Spleen (tissue), 11 donors: ENCODE results near the gene CRYBB2. TPM values are rescaled to one million over a fixed set of nuclear protein-coding genes. Genes with fewer than 3 reads are reported as not detected.

ENCODE experiments used
- DNase-seq: peaks from one replicate; pipeline ENCODE4 v3.0.0-alpha.2; 2020
- H3K27ac ChIP-seq, 8 donors: fragments of 200-600 bp; sonication (generic) in 7 of 8; 1 replicate in 4 of 8; 2 replicates in 4 of 8; pipeline versions ENCODE4 v1.5.0 to v1.8.0; 2016 to 2021; ENCODE audit warnings: inconsistent platforms in 4 of 8, mild to moderate bottlenecking in 4 of 8, moderate library complexity in 1 of 8
- H3K27me3 ChIP-seq, 7 donors: fragments of 200-600 bp; sonication (generic) in 6 of 7; replicated peaks in 1 of 7; 1 replicate in 4 of 7; 2 replicates in 3 of 7; pipeline versions ENCODE4 v1.5.0 to v1.8.0; 2016 to 2021; ENCODE audit warnings: inconsistent platforms in 3 of 7, mild to moderate bottlenecking in 1 of 7
- H3K36me3 ChIP-seq, 6 donors: fragments of 200-600 bp; sonication (generic) in 5 of 6; 1 replicate in 4 of 6; 2 replicates in 2 of 6; pipeline versions ENCODE4 v1.5.0 to v1.8.0; 2016 to 2021; ENCODE audit warnings: inconsistent platforms in 2 of 6
- H3K4me1 ChIP-seq, 6 donors: fragments of 200-600 bp; sonication (generic) in 5 of 6; 1 replicate in 3 of 6; 2 replicates in 3 of 6; pipeline versions ENCODE4 v1.5.0 to v1.8.0; 2016 to 2021; ENCODE audit warnings: inconsistent platforms in 3 of 6
- H3K4me3 ChIP-seq, 8 donors: fragments of 200-600 bp; sonication (generic) in 7 of 8; 1 replicate in 4 of 8; 2 replicates in 4 of 8; pipeline versions ENCODE4 v1.5.0 to v1.8.0; 2016 to 2021; ENCODE audit warnings: inconsistent platforms in 4 of 8, mild to moderate bottlenecking in 4 of 8, moderate library complexity in 2 of 8
- H3K9me3 ChIP-seq, 8 donors: fragments of 200-600 bp; sonication (generic) in 7 of 8; 1 replicate in 4 of 8; 2 replicates in 4 of 8; pipeline versions ENCODE4 v1.5.0 to v1.8.0; 2016 to 2021; ENCODE audit warnings: inconsistent platforms in 4 of 8
- POLR2A ChIP-seq, 3 donors: fragments of 450-650 bp; IDR thresholded peaks; one replicate each; pipeline ENCODE4 v1.5.1; 2017; ENCODE audit warnings: antibody characterized with exemption in 3 of 3, mild to moderate bottlenecking in 1 of 3
- POLR2AphosphoS5 ChIP-seq, 3 donors: sonication (generic); formaldehyde crosslinking; IDR thresholded peaks; one replicate each; pipeline ENCODE4 v1.5.1; 2017; ENCODE audit warnings: antibody characterized with exemption in 3 of 3
- WGBS, 5 donors: extraction: QIAGEN DNeasy Blood & Tissue Kit in 3 of 5; methylation state at CpG; one replicate each; pipeline versions ENCODE4 v1.1.5 to v1.1.7; 2013 to 2018; 5-methylcytosine and 5-hydroxymethylcytosine counted together
- intact Hi-C: fragments of 100-400 bp; cut with DNase I; formaldehyde crosslinking; loops from one replicate; pipeline ENCODE4 v1.15.0; 2023; ENCODE audit warnings: low total_unique reads
- polyA plus RNA-seq, 3 donors: library from polyadenylated mRNA; stranded (reverse); fragments of 200-250 nt; gene quantifications; one replicate each; pipeline ENCODE4 v1.2.1, GENCODE V29; 2013
- total RNA-seq, 7 donors: library from RNA; depleted of rRNA in 3 of 7; stranded (reverse); fragments of >200 nt in 3 of 7; fragmentation: NEBNext Ultra II Directional in 4 of 7; extraction: Animal tissue kit (Norgen Biotek cat#: 25700) in 4 of 7; gene quantifications; one replicate each; pipeline versions ENCODE4 v1.1.0 to v1.2.1, GENCODE V29; 2016 to 2021
- TF ChIP-seq, protein P1 (sequence below), 11 experiments: fragments of 200-600 bp in 7 of 11; fragments of 450-650 bp in 4 of 11; sonication (generic) in 4 of 11; IDR thresholded peaks in 8 of 11; conservative IDR thresholded peaks in 3 of 11; 1 replicate in 7 of 11; 2 replicates in 4 of 11; pipeline versions ENCODE4 v1.4.0 to v1.8.0; 2016 to 2021; ENCODE audit warnings: antibody characterized with exemption in 11 of 11, inconsistent platforms in 4 of 11, mild to moderate bottlenecking in 1 of 11
- donor health status: healthy with polysubstance abuse.
- donor health status: DM: no; HTN: no; CAD: no; lungs with moderate emphysema.
- donor health status: DM: no; HTN: no; CAD: no.
- donor health status: Bipolar disorder and iron deficiency.
- donor health status: healthy.
- donor health status: DM: no; HTN: no; CAD: no.
- donor health status: DM: yes; HTN: yes; CAD: no.

CRYBB2 gene
- total and polyA plus RNA-seq, 10 donors: 0.12 to 0.44 (median 0.15) TPM; not detected in 7

DNA sequence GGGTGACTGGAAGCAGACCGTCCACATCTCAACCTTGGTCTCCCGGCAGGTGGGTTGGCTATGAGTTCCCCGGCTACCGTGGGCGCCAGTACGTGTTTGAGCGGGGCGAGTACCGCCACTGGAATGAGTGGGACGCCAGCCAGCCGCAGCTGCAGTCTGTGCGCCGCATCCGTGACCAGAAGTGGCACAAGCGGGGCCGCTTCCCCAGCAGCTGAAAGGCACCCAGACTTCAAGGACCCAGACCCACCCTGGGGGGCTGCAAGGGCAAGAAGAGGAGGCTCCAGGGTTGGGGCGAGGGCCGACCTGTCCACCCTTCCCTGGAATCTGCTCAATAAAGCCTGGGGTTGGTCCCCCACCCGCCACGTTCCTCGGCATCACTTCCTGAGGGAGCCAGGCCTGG lies 12.4 kb upstream of the CRYBB2 start:
- TF ChIP-seq POLR2AphosphoS5 (IDR thresholded peaks at IDR 0.05) (no peak), POLR2A (IDR thresholded peaks at IDR 0.05) (no peak)
- TF ChIP-seq, protein P1, sequence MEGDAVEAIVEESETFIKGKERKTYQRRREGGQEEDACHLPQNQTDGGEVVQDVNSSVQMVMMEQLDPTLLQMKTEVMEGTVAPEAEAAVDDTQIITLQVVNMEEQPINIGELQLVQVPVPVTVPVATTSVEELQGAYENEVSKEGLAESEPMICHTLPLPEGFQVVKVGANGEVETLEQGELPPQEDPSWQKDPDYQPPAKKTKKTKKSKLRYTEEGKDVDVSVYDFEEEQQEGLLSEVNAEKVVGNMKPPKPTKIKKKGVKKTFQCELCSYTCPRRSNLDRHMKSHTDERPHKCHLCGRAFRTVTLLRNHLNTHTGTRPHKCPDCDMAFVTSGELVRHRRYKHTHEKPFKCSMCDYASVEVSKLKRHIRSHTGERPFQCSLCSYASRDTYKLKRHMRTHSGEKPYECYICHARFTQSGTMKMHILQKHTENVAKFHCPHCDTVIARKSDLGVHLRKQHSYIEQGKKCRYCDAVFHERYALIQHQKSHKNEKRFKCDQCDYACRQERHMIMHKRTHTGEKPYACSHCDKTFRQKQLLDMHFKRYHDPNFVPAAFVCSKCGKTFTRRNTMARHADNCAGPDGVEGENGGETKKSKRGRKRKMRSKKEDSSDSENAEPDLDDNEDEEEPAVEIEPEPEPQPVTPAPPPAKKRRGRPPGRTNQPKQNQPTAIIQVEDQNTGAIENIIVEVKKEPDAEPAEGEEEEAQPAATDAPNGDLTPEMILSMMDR (IDR thresholded peaks at IDR 0.05 in 8 of 11, conservative IDR thresholded peaks at IDR 0.05 in 3 of 11): no peak
- no peaks in the 10 kb centered on the region for H3K4me1 ChIP-seq
- H3K27ac ChIP-seq: no peak overlapping the region
- intact Hi-C loops: loop anchor here (10.0 kb wide), 1 partner anchor 62 kb away; no protein-coding TSS in a partner anchor
- no peaks in the 10 kb centered on the region for H3K27me3 ChIP-seq
- no peak overlapping the region for H3K4me3 ChIP-seq
- H3K36me3 ChIP-seq: no peaks in the 10 kb centered on the region
- no peaks in the 10 kb centered on the region for H3K9me3 ChIP-seq
- 84 to 94% (median 90%) methylated on average over 17 to 21 of the region's 21 CpGs for WGBS, 5 donors
- DNase-seq: no peak

DNA sequence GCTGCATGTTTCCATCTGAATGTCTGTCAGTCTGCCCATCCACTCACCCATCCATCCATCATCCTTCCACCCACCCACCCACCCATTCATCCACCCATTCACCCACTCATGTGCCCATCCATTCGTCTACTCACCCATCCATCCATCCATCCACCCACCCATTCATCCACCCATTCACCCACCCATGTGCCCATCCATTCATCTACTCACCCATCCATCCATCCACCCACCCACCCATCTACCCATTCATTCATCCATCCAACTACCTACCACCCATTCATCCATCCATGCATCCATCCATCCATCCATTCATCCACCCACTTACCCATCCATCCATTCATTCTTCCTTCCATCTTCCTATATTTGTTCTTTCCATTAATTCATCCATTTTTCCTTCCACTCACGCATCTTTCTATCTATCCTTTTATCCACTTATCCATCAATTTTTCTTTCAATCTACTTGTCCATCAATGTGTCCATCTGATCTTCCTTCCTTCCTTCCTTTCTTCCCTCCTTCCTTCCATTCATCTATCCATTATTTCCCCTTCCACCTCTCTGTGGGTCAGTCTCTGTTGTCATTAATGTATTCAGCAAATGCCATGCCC lies 11.8 kb upstream of the CRYBB2 start:
- no peaks in the 10 kb centered on the region for H3K27me3 ChIP-seq
- TF ChIP-seq, protein P1 (IDR thresholded peaks at IDR 0.05 in 8 of 11, conservative IDR thresholded peaks at IDR 0.05 in 3 of 11): no peak
- H3K36me3 ChIP-seq: no peaks in the 10 kb centered on the region
- DNase-seq: no peak
- H3K27ac ChIP-seq: no peak overlapping the region
- H3K4me3 ChIP-seq: no peak overlapping the region
- no peaks in the 10 kb centered on the region for H3K9me3 ChIP-seq
- no peaks in the 10 kb centered on the region for H3K4me1 ChIP-seq
- WGBS, 5 donors: 74 to 96% (median 86%) methylated on average over 1 to 2 of the region's 2 CpGs
- intact Hi-C loops: loop anchor here (10.0 kb wide), 1 partner anchor 63 kb away; no protein-coding TSS in a partner anchor

DNA sequence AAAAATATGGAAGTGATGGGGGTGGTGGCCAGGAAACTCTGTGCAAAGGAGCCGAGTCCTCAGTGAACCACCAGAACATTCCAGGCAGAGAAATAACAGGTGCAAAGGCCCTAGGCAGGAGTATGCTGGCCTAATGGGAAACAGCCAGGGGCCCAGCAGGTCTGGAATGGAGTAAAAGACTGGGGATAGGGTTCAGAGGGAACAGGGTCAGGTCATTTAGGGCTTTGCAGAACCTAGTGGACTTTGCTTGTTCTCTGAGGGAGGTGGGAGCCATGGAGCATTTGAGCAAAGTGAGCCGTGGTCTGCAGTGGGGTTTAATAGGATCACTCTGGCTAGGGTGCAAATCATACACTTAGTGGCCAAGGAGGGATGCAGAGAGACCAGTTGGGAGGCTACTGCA lies 11.1 kb upstream of the CRYBB2 start:
- peaks cover 0 to 2% (median 0%) of the 10 kb centered on the region in 7 donors for H3K27me3 ChIP-seq
- WGBS, 5 donors: 80 to 95% (median 83%) methylated on average over 2 of the region's 2 CpGs
- no peak overlapping the region for H3K27ac ChIP-seq
- H3K9me3 ChIP-seq: peaks cover 0 to 4% (median 3%) of the 10 kb centered on the region in 8 donors
- H3K36me3 ChIP-seq: no peaks in the 10 kb centered on the region
- DNase-seq: no peak
- H3K4me1 ChIP-seq: no peaks in the 10 kb centered on the region
- TF ChIP-seq POLR2A (IDR thresholded peaks at IDR 0.05): no peak
- TF ChIP-seq POLR2AphosphoS5 (IDR thresholded peaks at IDR 0.05): no peak
- TF ChIP-seq, protein P1 (IDR thresholded peaks at IDR 0.05 in 8 of 11, conservative IDR thresholded peaks at IDR 0.05 in 3 of 11): no peak
- intact Hi-C loops: loop anchor here (10.0 kb wide), 1 partner anchor 64 kb away; no protein-coding TSS in a partner anchor
- H3K4me3 ChIP-seq: no peak overlapping the region

DNA sequence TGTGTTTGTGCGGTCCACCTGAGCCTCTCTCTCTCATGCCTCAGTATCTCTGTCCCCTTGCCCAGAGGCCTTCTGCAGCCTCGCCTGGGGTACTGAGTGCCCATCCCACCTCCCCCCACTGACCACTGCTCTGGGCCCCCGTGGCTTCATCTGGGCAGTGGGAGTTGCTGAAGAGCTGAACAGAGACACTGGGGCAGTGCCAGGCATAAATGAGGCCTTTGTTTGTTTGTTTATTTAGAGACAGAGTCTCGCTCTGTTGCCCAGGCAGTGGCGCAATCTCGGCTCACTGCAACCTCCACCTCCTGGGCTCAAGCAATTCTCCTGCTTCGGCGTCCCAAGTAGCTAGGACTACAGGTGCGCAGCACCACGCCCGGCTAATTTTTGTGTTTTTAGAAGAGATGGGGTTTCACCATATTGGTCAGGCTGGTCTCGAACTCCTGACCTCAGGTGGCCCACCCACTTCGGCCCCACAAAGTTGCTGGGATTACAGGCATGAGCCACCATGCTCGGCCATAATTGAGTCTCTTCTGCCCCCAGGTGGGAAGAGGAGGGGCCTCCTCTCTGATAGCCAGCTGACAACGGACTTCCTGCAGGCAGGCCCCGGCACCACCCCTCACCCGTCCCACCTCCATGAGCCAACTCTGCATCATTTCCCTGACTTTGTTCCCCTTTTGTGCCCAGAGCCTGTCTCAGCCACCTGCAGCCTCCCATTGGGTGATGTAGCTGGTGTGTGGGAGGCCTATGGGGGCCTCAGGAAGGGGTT lies 10.5 kb upstream of the CRYBB2 start:
- Histone ChIP-seq H3K27ac (no peak overlapping the region), H3K4me3 (no peak overlapping the region), H3K27me3 (peaks cover 0 to 8% (median 0%) of the 10 kb centered on the region in 7 donors), H3K9me3 (peaks cover 0 to 10% (median 5%) of the 10 kb centered on the region in 8 donors), H3K4me1 (no peaks in the 10 kb centered on the region), H3K36me3 (no peaks in the 10 kb centered on the region)
- TF ChIP-seq POLR2A (IDR thresholded peaks at IDR 0.05) (no peak), POLR2AphosphoS5 (IDR thresholded peaks at IDR 0.05) (no peak)
- TF ChIP-seq, protein P1 (IDR thresholded peaks at IDR 0.05 in 8 of 11, conservative IDR thresholded peaks at IDR 0.05 in 3 of 11): no peak
- intact Hi-C loops: loop anchor here (10.0 kb wide), 1 partner anchor 64 kb away; no protein-coding TSS in a partner anchor
- DNase-seq: no peak
- WGBS, 5 donors: 71 to 77% (median 72%) methylated on average over 15 to 17 of the region's 17 CpGs
